ENCODE measurements around the gene ORAI2.
"Not testable (repeated sequence)": the region's sequence is repeated elsewhere in the genome, so short reads cannot be mapped to it uniquely, and the experiment has no call there.

Gene ORAI2

DNA sequence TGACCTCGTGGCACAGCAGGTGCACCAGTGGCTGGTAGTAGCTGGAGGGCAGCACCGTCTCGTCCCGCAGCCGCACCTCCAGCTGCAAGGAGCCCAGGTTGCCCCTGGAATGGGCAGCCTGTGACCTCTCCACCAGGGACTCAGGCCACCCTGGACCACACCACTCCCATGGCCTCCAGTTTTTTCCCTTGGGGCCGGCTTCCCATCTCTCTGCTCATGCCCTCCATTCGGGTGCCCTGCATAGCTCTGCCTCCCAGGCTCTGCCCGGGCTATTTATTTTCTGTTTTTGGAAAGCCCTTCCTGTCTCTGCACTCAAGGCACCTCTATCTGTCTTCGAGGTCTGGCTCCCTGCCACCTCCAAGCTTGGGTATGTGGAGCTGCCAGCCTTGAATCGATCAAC is 63.5 kb downstream of the ORAI2 start:
- H3K4me3 ChIP-seq (replicated peaks in 1 of 2; ENCODE audit: low read depth in 2 of 2, low read length in 2 of 2); DNase-seq (ENCODE audit: low read depth in 2 of 2): not testable (repeated sequence)

DNA sequence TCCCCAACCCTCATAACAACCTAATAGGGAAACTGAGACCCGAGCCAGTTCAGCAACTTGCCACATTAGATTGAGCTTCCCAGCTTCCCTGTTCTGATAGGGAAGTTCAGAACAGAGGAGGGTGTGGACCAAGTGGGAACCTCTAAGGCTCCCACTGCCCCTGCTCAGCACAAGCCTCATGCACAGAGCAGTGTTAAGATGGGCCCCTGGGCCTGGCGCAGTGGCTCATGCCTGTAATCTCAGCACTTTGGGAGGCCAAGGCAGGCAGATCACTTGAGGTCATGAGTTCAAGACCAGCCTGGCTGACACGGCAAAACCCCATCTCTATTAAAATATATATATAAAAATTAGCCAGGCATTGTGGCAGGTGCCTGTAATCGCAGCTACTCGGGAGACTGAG is 63.9 kb downstream of the ORAI2 start:
- H3K4me3 ChIP-seq (replicated peaks in 1 of 2; ENCODE audit: low read depth in 2 of 2, low read length in 2 of 2); DNase-seq (ENCODE audit: low read depth in 2 of 2): not testable (repeated sequence)

DNA sequence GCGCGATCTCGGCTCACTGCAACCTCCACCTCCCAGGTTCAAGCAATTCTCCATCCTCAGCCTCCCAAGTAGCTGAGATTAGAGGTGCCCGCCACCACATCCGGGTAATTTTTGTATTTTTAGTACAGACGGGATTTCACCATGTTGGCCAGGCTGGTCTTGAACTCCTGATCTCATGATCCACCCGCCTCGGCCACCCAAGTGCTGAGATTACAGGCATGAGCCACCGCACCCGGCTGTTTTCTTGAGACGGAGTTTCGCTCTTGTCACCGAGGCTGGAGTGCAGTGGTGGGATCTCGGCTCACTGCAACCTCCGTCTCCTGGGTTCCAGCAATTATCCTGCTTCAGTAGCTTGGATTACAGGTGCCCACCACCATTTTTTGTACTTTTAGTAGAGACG is 64.9 kb downstream of the ORAI2 start:
- DNase-seq (ENCODE audit: low read depth in 2 of 2); H3K4me3 ChIP-seq (replicated peaks in 1 of 2; ENCODE audit: low read depth in 2 of 2, low read length in 2 of 2): not testable (repeated sequence)

DNA sequence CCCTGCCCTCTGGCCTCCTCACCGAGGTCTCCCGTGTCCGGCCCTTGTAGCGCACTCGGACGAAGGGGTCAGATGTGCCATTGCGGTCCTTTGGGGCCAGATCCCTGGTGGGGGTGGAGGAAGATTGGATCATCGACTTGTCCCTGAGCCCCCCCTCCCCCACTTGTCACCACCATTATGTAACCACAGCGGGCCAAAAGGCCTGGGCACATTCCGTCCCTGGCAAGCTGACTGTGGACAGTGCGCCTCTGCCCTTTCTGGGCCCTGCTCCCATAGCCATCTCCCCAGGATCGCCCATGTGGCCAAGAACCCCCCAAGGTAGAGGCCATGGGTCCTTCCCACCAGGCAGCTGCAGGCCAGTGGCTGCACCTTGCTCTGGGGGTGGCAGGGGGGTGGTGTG is 69.8 kb downstream of the ORAI2 start:
- not testable (repeated sequence) for DNase-seq (ENCODE audit: low read depth in 2 of 2); H3K4me3 ChIP-seq (replicated peaks in 1 of 2; ENCODE audit: low read depth in 2 of 2, low read length in 2 of 2)

DNA sequence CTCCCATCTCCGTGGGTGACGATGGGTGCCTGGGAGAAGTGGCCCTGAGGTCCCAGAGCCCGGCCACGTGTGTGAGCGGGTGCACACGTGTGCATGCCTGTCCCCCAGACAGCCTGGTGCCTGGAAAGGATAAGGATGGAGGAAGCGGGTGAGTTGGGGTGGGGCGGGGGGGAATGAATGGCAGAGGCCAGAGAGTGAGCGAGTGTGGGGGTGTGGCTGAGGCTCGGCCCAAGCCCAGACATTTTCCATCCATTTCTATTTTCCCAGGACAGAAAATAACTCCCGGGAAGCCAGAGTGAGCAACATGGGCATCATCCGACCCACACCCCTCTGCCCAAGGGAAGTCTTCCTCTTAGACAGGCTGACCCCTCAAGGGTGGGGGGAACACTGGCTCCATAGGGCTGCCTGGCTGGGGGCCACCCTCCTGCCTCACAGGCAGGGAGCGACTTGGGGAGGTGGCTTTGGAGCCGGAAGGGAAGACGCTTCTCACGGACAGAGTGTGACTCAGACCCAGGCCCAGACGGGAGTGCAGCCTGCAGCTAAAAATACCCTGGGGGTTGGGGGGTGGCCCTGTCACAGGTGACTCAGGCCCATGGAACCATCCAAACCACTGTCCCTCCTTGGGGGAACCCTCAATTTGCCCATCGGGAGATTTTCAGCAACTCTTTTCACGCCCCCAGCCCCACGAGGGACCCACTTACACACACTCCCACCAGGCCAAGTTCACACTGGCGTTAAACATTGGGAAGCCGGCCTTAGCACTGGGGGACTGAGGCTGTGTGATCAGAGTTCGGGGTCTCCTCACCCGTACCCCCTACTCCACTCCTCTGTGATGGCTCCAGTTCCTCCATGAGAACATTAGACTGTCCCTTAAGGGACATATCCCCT is 72.2 kb downstream of the ORAI2 start:
- not testable (repeated sequence) for H3K4me3 ChIP-seq (replicated peaks in 1 of 2; ENCODE audit: low read depth in 2 of 2, low read length in 2 of 2); DNase-seq (ENCODE audit: low read depth in 2 of 2)
